CD4-positive, alpha-beta T cell (primary cell): ENCODE results near the gene RBMS1. TPM values are rescaled to one million over a fixed set of nuclear protein-coding genes. Genes with fewer than 3 reads are reported as not detected.
"Not testable (repeated sequence)": the region's sequence is repeated elsewhere in the genome, so short reads cannot be mapped to it uniquely, and the experiment has no call there.

Experiments used
- ATAC-seq: fragments of 200-7000 bp; cut with Tn5 transposase; one replicate; pipeline ENCODE4 v1.10.0; 2022; ENCODE audit warnings: mild to moderate bottlenecking; ENCODE audit not compliant: poor library complexity
- CTCF ChIA-PET: fragments of 350-600 bp; sonication (Branson Sonifier 250); formaldehyde crosslinking; loops from one replicate; lab custom pipeline; 2021; ENCODE audit warnings: antibody characterized with exemption, inconsistent platforms; lab: Charles Lee
- POLR2A ChIA-PET: fragments of 350-600 bp; sonication (Branson Sonifier 250); formaldehyde crosslinking; loops from one replicate; lab custom pipeline; 2021; ENCODE audit warnings: antibody characterized with exemption, inconsistent platforms; lab: Charles Lee
- DNase-seq, 14 experiments: peaks; one replicate each; pipeline ENCODE4 v3.0.0-alpha.2; 2013 to 2020; ENCODE audit warnings: mixed read lengths in 2 of 14
- H3K27ac ChIP-seq, 2 donors: one replicate each; pipeline versions ENCODE4 v1.5.1 to v1.7.0; 2013; ENCODE audit warnings: low read length in 2 of 2, low read depth in 1 of 2, mild to moderate bottlenecking in 1 of 2
- H3K27me3 ChIP-seq, 2 experiments: 1 replicate in 1 of 2; 2 replicates in 1 of 2; pipeline versions ENCODE4 v1.6.1 to v1.7.0; 2013; ENCODE audit warnings: low read length in 2 of 2, control low read depth in 1 of 2, mild to moderate bottlenecking in 1 of 2, moderate library complexity in 1 of 2; ENCODE audit not compliant: insufficient read depth in 2 of 2, control insufficient read depth in 1 of 2
- H3K36me3 ChIP-seq: one replicate; pipeline ENCODE4 v1.6.1; 2013; ENCODE audit warnings: low read length, control low read depth; ENCODE audit not compliant: insufficient read depth
- H3K4me1 ChIP-seq: one replicate; pipeline ENCODE4 v1.6.1; 2013; ENCODE audit warnings: low read length, control low read depth; ENCODE audit not compliant: insufficient read depth
- H3K4me3 ChIP-seq: one replicate; pipeline ENCODE4 v1.5.1; 2013; ENCODE audit warnings: mild to moderate bottlenecking, low read length, moderate library complexity
- H3K9me3 ChIP-seq, 2 experiments: 1 replicate in 1 of 2; 2 replicates in 1 of 2; pipeline versions ENCODE4 v1.6.1 to v1.7.0; 2013; ENCODE audit warnings: low read length in 2 of 2, mild to moderate bottlenecking in 2 of 2, control low read depth in 1 of 2, moderate library complexity in 1 of 2; ENCODE audit not compliant: control insufficient read depth in 1 of 2, insufficient read depth in 1 of 2
- H3K27ac Mint-ChIP-seq: one replicate; pipeline ENCODE4 v1.8.0; 2020; ENCODE audit warnings: mixed read lengths
- H3K27me3 Mint-ChIP-seq: one replicate; pipeline ENCODE4 v1.8.0; 2021; ENCODE audit warnings: mixed read lengths
- H3K36me3 Mint-ChIP-seq: one replicate; pipeline ENCODE4 v1.8.0; 2021; ENCODE audit warnings: low read depth, mixed read lengths
- H3K4me1 Mint-ChIP-seq: one replicate; pipeline ENCODE4 v1.8.0; 2021; ENCODE audit warnings: low read depth, mixed read lengths
- H3K4me3 Mint-ChIP-seq: one replicate; pipeline ENCODE4 v1.8.0; 2020; ENCODE audit warnings: mild to moderate bottlenecking, mixed read lengths
- H3K9me3 Mint-ChIP-seq: one replicate; pipeline ENCODE4 v1.8.0; 2020; ENCODE audit warnings: mixed read lengths
- CTCF ChIP-seq: fragments of 200-600 bp; IDR thresholded peaks from one replicate; pipeline ENCODE4 v1.8.0; 2022; ENCODE audit warnings: antibody characterized with exemption, mild to moderate bottlenecking
- intact Hi-C, 2 experiments: fragments of 100-400 bp; cut with DNase I in 1 of 2; cut with micrococcal nuclease in 1 of 2; formaldehyde crosslinking; loops; one replicate each; pipeline versions ENCODE4 v1.15.1 to v1.9.0; 2023 to 2025; cut with DNase I, micrococcal nuclease
- total RNA-seq, 174 experiments: library from RNA in 2 of 174; stranded (reverse) in 2 of 174; gene quantifications; one replicate each; pipeline ENCODE4 v1.2.3 and lab custom pipeline; 2021 to 2026

The RBMS1 gene
- total RNA-seq, 2 experiments from 2014 or later: 88.6 to 90.3 TPM

GRCh38 chr2:160425434-160426151, 68.0 kb downstream of the RBMS1 start:
- H3K4me1 ChIP-seq: peaks cover 21% of the 10 kb centered on the region
- H3K36me3 ChIP-seq: no peaks in the 10 kb centered on the region
- ChIA-PET POLR2A (interaction anchor here (0.6 to 1.3 kb wide), 4 partner anchors 13 to 91 kb away, joined by 3 to 7 read pairs (median 3); no protein-coding TSS in a partner anchor), CTCF (no interaction called here)
- H3K36me3 Mint-ChIP-seq: peaks cover 25% of the 10 kb centered on the region
- DNase-seq: no peak
- H3K4me1 Mint-ChIP-seq: peaks cover 76% of the 10 kb centered on the region
- peak overlapping the region; percentile 18 for H3K27ac Mint-ChIP-seq
- H3K27me3 ChIP-seq: no peaks in the 10 kb centered on the region
- intact Hi-C loops: loop anchor here in 1 of 2 experiments (5.0 to 10.0 kb wide), 2 partner anchors 33 to 51 kb away; no protein-coding TSS in a partner anchor
- peaks cover 4% of the 10 kb centered on the region in 2 experiments for H3K9me3 ChIP-seq
- H3K4me3 ChIP-seq: no peak overlapping the region
- TF ChIP-seq CTCF: no peak
- no peak for ATAC-seq
- no peaks in the 10 kb centered on the region for H3K27me3 Mint-ChIP-seq
- H3K4me3 Mint-ChIP-seq: no peak overlapping the region
- no peak overlapping the region for H3K27ac ChIP-seq
- peaks cover 3% of the 10 kb centered on the region for H3K9me3 Mint-ChIP-seq

- peaks cover 3% of the 10 kb centered on the region for H3K9me3 Mint-ChIP-seq
- ATAC-seq (no peak), DNase-seq (no peak)
- intact Hi-C loops: loop anchor here in 1 of 2 experiments (10.0 kb wide), 1 partner anchor 48 kb away; no protein-coding TSS in a partner anchor
- no peak overlapping the region for H3K4me3 Mint-ChIP-seq
- POLR2A ChIA-PET: interaction anchor here (1.3 kb wide), 1 partner anchor 15 kb away, joined by 6 read pairs; no protein-coding TSS in a partner anchor
- peak overlapping the region; percentile 69 for H3K27ac Mint-ChIP-seq
- H3K36me3 Mint-ChIP-seq: peaks cover 16% of the 10 kb centered on the region
- Histone ChIP-seq H3K36me3 (no peaks in the 10 kb centered on the region), H3K4me1 (peaks cover 18% of the 10 kb centered on the region), H3K27me3 (no peaks in the 10 kb centered on the region), H3K9me3 (no peaks in the 10 kb centered on the region), H3K27ac (no peak overlapping the region), H3K4me3 (no peak overlapping the region)
- H3K27me3 Mint-ChIP-seq: no peaks in the 10 kb centered on the region
- TF ChIP-seq CTCF: no peak
- CTCF ChIA-PET: no interaction called here
- H3K4me1 Mint-ChIP-seq: peaks cover 78% of the 10 kb centered on the region
Observed at GRCh38 chr2:160423126-160423525, 70.5 kb downstream of the RBMS1 start.

GRCh38 chr2:160421646-160422501, 71.7 kb downstream of the RBMS1 start:
- DNase-seq: peak in 2 of 14 experiments; percentile 37 to 72
- H3K27ac Mint-ChIP-seq: peak overlapping the region; percentile 69

More at GRCh38 chr2:160421646-160422501, 71.7 kb downstream of the RBMS1 start:
- H3K27me3 ChIP-seq, H3K36me3 ChIP-seq, CTCF ChIA-PET, H3K9me3 Mint-ChIP-seq, H3K27ac ChIP-seq, H3K4me3 ChIP-seq, H3K36me3 Mint-ChIP-seq, H3K27me3 Mint-ChIP-seq, ATAC-seq, H3K9me3 ChIP-seq: not testable (repeated sequence)
- Mint-ChIP-seq H3K4me3 (peak overlapping the region; percentile 59), H3K4me1 (peaks cover 78% of the 10 kb centered on the region)
- peaks cover 18% of the 10 kb centered on the region for H3K4me1 ChIP-seq
- intact Hi-C loops: loop anchor here in 1 of 2 experiments (10.0 kb wide), 1 partner anchor 47 kb away; no protein-coding TSS in a partner anchor
- POLR2A ChIA-PET: interaction anchor here (1.3 kb wide), 2 partner anchors 11 to 14 kb away, joined by 4 to 6 read pairs; no protein-coding TSS in a partner anchor
